HG02970 (cell line): ENCODE measurements around the gene IQCE.
"Not testable (repeated sequence)": the region's sequence is repeated elsewhere in the genome, so short reads cannot be mapped to it uniquely, and the experiment has no call there.

Experiments
- ATAC-seq: cut with Tn5 transposase; IDR thresholded peaks from one replicate; pipeline ENCODE4 v1.9.1; 2021; ENCODE audit warnings: mild to moderate bottlenecking, moderate library complexity, moderate number of reproducible peaks; ENCODE audit not compliant: unreplicated experiment, low FRiP score

IQCE gene

GRCh38 chr7:2546776-2547586 is 11.8 kb upstream of the IQCE start:
- no peak for ATAC-seq

- ATAC-seq, result no peak
Observed at GRCh38 chr7:2551418-2551817, 7.4 kb upstream of the IQCE start.

- ATAC-seq, result no peak
Observed at GRCh38 chr7:2553108-2553507, 5.7 kb upstream of the IQCE start.

- ATAC-seq, result no peak
Observed at GRCh38 chr7:2553831-2554581, 4.8 kb upstream of the IQCE start.

GRCh38 chr7:2554661-2555111 is 4.1 kb upstream of the IQCE start:
- no peak for ATAC-seq

- ATAC-seq, result peak; percentile 60
Observed at GRCh38 chr7:2555121-2556052, 3.4 kb upstream of the IQCE start, which contains the start of gene BRAT1. TSS of gene BRAT1 (minus strand) at chr7:2555524. CDS start at chr7:2554431, 1,093 bp downstream.

GRCh38 chr7:2559283-2559950 is 638 bp downstream of the IQCE start:
- ATAC-seq, result peak; percentile 8

GRCh38 chr7:2563955-2564354 is 5.2 kb downstream of the IQCE start:
- ATAC-seq, result not testable (repeated sequence)

GRCh38 chr7:2564970-2565540 is 6.3 kb downstream of the IQCE start:
- ATAC-seq, result no peak

- no peak for ATAC-seq
Observed at GRCh38 chr7:2566348-2566889, 7.6 kb downstream of the IQCE start.

GRCh38 chr7:2566890-2567678 is 8.3 kb downstream of the IQCE start:
- ATAC-seq, result no peak

GRCh38 chr7:2567679-2568278 is 9.0 kb downstream of the IQCE start:
- ATAC-seq, result no peak

- ATAC-seq, result no peak
Observed at GRCh38 chr7:2568521-2569223, 9.9 kb downstream of the IQCE start.

GRCh38 chr7:2569421-2569820 is 10.6 kb downstream of the IQCE start:
- no peak for ATAC-seq

- no peak for ATAC-seq
Observed at GRCh38 chr7:2570021-2570420, 11.2 kb downstream of the IQCE start.

GRCh38 chr7:2571409-2571808 is 12.6 kb downstream of the IQCE start:
- ATAC-seq, result no peak

GRCh38 chr7:2572101-2572842 is 13.5 kb downstream of the IQCE start:
- no peak for ATAC-seq
